Osteoblast (primary cell): ENCODE measurements around the gene C19orf47. TPM values are rescaled to one million over a fixed set of nuclear protein-coding genes. Genes with fewer than 3 reads are reported as not detected.
A peak's percentile ranks its signal among the peaks of the same experiment; 100 is the strongest.

Experiments
- DNase-seq: peaks from one replicate; pipeline ENCODE4 v3.0.0; 2011; ENCODE audit warnings: low spot score, mixed read lengths; ENCODE audit not compliant: insufficient read length; ENCODE audit errors: missing footprints
- H2AFZ ChIP-seq: 2 replicates; pipeline ENCODE4 v1.6.0; 2011; ENCODE audit warnings: mild to moderate bottlenecking, low read length
- H3K27ac ChIP-seq: 2 replicates; pipeline ENCODE4 v1.5.1; 2011; ENCODE audit warnings: mild to moderate bottlenecking, low read depth, low read length, moderate library complexity
- H3K27me3 ChIP-seq: 2 replicates; pipeline ENCODE4 v1.6.0; 2012; ENCODE audit warnings: mild to moderate bottlenecking, control low read depth, inconsistent platforms, low read length, moderate library complexity; ENCODE audit not compliant: insufficient read depth
- H3K36me3 ChIP-seq: 2 replicates; pipeline ENCODE4 v1.5.1; 2011; ENCODE audit warnings: mild to moderate bottlenecking, low read length, control low read depth, moderate library complexity; ENCODE audit not compliant: insufficient read depth
- H3K4me1 ChIP-seq: 2 replicates; pipeline ENCODE4 v1.5.1; 2011; ENCODE audit warnings: mild to moderate bottlenecking, low read length, control low read depth, moderate library complexity; ENCODE audit not compliant: insufficient read depth
- H3K4me2 ChIP-seq: 2 replicates; pipeline ENCODE4 v1.6.0; 2011; ENCODE audit warnings: mild to moderate bottlenecking, low read length; ENCODE audit not compliant: insufficient read depth
- H3K4me3 ChIP-seq: fragments of 200-600 bp; sonication (generic); 3 replicates; pipeline ENCODE4 v1.5.1; 2012; ENCODE audit warnings: mild to moderate bottlenecking, low read length, inconsistent platforms; ENCODE audit not compliant: insufficient read depth
- H3K79me2 ChIP-seq: 2 replicates; pipeline ENCODE4 v1.6.0; 2012; ENCODE audit warnings: mild to moderate bottlenecking, low read length, control low read depth, inconsistent platforms; ENCODE audit not compliant: insufficient read depth
- H3K9me3 ChIP-seq: 2 replicates; pipeline ENCODE4 v1.5.1; 2011; ENCODE audit warnings: low read depth, low read length, control low read depth
- H4K20me1 ChIP-seq: 2 replicates; pipeline ENCODE4 v1.6.0; 2012; ENCODE audit warnings: mild to moderate bottlenecking, low read length, control low read depth; ENCODE audit not compliant: insufficient read depth
- total RNA-seq: library from RNA; depleted of rRNA; stranded (reverse); fragments of >200 nt; gene quantifications from 2 replicates; pipeline ENCODE4 v1.2.3, GENCODE V29; 2012
- TF ChIP-seq, protein P1 (sequence below): IDR thresholded peaks from 2 replicates; pipeline ENCODE4 v1.5.1; 2011; ENCODE audit warnings: mild to moderate bottlenecking, low read depth, low read length, moderate library complexity; ENCODE audit errors: extremely low read depth

C19orf47 gene
- total RNA-seq, 1 donor: 3.6 TPM

DNA sequence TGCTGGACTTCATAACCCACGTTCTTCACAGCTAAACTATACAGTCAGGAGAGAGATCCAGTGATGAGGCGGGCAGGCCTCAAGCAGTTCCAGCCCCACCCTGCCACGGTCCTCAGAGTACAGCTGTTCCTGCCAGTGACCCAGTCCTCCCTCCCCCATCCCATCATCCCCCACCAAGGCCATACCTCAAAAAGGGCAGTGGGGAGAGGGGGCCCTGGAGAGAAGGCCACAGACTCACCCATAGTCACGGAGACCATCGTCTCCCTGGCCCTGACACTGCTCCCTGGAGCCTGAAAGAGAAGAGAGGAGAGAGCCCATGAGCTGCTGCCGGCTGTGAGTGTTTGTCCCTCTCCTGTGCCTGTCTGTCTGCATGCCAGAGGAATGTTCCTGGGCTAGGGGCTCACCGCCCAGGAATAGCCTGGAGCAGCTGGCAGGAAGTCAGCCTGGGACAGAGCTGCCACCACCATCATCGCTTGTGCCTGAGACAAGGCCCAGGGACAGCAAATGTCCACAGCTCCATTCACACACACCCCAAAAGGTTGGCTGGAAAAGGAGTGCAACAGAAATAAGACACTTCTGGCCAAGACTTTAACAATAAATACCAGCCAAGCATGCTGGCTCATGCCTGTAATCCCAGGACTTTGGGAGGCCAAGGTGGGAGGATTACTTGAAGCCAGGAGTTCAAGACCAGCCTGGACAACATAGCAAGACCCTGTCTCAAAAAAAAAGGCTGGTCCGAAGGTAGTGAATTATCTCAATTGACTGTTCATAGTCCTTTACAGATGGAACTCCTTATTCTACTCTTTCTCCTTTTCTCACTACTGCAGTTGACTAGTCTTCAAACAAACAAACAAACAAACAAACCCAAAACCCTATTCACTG lies 6.4 kb downstream of the C19orf47 start:
- Histone ChIP-seq H3K4me1 (no peaks in the 10 kb centered on the region), H3K79me2 (peaks cover 52% of the 10 kb centered on the region), H3K4me2 (no peak overlapping the region), H2AFZ (no peak overlapping the region), H3K27me3 (no peaks in the 10 kb centered on the region), H3K4me3 (no peak overlapping the region), H3K9me3 (no peaks in the 10 kb centered on the region), H4K20me1 (no peaks in the 10 kb centered on the region), H3K36me3 (peaks cover 4% of the 10 kb centered on the region), H3K27ac (no peak overlapping the region)
- peak; percentile 53 for DNase-seq
- TF ChIP-seq, protein P1, sequence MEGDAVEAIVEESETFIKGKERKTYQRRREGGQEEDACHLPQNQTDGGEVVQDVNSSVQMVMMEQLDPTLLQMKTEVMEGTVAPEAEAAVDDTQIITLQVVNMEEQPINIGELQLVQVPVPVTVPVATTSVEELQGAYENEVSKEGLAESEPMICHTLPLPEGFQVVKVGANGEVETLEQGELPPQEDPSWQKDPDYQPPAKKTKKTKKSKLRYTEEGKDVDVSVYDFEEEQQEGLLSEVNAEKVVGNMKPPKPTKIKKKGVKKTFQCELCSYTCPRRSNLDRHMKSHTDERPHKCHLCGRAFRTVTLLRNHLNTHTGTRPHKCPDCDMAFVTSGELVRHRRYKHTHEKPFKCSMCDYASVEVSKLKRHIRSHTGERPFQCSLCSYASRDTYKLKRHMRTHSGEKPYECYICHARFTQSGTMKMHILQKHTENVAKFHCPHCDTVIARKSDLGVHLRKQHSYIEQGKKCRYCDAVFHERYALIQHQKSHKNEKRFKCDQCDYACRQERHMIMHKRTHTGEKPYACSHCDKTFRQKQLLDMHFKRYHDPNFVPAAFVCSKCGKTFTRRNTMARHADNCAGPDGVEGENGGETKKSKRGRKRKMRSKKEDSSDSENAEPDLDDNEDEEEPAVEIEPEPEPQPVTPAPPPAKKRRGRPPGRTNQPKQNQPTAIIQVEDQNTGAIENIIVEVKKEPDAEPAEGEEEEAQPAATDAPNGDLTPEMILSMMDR: no peak

DNA sequence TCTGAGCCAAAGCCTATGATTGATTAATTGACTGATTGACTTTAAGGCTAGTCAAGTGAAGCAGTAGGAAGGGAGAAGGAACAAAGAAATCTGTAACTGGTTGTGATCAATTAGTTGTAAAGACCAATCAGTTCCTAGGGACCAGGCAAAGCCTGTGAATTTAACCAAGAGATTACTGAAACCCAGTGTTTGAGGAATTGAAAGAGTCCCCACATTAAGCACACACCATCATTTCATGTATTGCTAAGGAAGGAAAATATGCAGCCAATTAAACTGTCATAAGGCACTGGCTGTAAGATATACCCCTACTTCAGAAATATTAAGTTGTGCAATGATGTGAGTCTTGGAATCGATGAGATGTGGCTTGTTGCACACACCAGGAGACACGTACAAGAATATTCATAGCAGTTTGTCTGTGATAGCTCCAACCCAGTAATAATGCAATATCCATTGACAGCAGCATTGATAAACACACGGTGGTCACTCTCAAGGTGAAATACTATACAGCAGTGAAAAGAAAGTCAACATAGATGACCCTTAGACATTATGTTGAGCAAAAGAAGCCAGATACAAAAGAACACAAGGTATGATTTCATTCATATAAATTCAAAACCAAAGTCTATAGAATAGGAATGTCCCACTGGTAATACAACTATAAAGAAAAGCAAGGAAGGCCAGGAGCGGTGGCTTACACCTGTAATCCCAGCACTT lies 9.0 kb downstream of the C19orf47 start:
- Histone ChIP-seq H2AFZ (no peak overlapping the region), H3K4me1 (no peaks in the 10 kb centered on the region), H3K4me3 (no peak overlapping the region), H3K27me3 (no peaks in the 10 kb centered on the region), H3K4me2 (no peak overlapping the region), H4K20me1 (no peaks in the 10 kb centered on the region), H3K27ac (no peak overlapping the region), H3K36me3 (peaks cover 2% of the 10 kb centered on the region), H3K79me2 (peaks cover 39% of the 10 kb centered on the region), H3K9me3 (no peaks in the 10 kb centered on the region)
- TF ChIP-seq, protein P1: no peak
- DNase-seq: peak; percentile 32

DNA sequence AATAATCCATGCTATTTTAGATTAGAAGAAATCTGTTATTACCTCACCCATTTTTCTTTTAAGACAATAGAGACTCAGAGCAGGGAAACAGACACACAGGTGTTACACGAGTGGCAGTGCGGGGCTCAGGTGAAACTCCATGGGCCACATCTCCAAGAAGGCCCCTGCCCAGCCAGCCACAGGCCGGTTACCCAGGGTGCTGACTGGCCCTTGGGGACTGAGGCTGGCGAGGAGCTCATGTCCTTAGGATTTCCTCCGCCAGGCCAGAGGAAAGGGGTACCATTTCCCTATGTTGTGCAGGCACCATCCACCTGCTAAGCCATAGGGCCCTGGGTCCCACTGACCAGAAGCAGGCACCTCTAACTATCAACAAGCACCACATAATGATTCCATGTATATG lies 10.6 kb downstream of the C19orf47 start:
- peaks cover 26% of the 10 kb centered on the region for H3K79me2 ChIP-seq
- H3K27ac ChIP-seq: no peak overlapping the region
- H2AFZ ChIP-seq: no peak overlapping the region
- H3K4me3 ChIP-seq: no peak overlapping the region
- TF ChIP-seq, protein P1: no peak
- DNase-seq: peak; percentile 46
- no peaks in the 10 kb centered on the region for H4K20me1 ChIP-seq
- no peaks in the 10 kb centered on the region for H3K9me3 ChIP-seq
- no peak overlapping the region for H3K4me2 ChIP-seq
- no peaks in the 10 kb centered on the region for H3K4me1 ChIP-seq
- H3K27me3 ChIP-seq: no peaks in the 10 kb centered on the region
- H3K36me3 ChIP-seq: peaks cover 8% of the 10 kb centered on the region

DNA sequence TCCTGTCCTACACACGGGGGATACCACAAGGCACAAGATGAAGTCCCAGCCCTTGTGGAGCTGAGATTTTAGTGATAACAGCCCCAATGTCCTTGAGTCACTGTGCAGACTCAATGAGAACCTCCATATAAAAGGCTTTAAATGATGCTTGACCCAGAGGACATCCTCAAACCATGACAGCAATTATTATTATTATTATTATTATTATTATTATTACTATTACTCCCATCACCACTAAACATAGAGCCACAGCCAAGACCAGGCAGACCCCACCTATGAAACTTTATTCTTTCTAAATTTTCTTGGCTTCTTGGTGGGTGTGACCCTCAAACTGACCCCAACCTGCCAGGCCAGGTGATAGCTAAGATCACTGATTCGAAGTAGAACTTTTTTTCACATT lies 11.1 kb downstream of the C19orf47 start:
- H3K9me3 ChIP-seq: no peaks in the 10 kb centered on the region
- no peaks in the 10 kb centered on the region for H3K4me1 ChIP-seq
- H2AFZ ChIP-seq: no peak overlapping the region
- H3K27me3 ChIP-seq: no peaks in the 10 kb centered on the region
- no peaks in the 10 kb centered on the region for H4K20me1 ChIP-seq
- TF ChIP-seq, protein P1: no peak
- no peak overlapping the region for H3K4me3 ChIP-seq
- H3K4me2 ChIP-seq: no peak overlapping the region
- H3K79me2 ChIP-seq: peaks cover 22% of the 10 kb centered on the region
- H3K27ac ChIP-seq: no peak overlapping the region
- DNase-seq: peak; percentile 73
- peaks cover 12% of the 10 kb centered on the region for H3K36me3 ChIP-seq
